Stomach (tissue), 4 donors: ENCODE measurements around the gene DNM3.

Source experiments
- CTCF ChIP-seq, 7 experiments: fragments of 450-650 bp in 4 of 7; fragments of 200-600 bp in 3 of 7; sonication (generic) in 3 of 7; IDR thresholded peaks; one replicate each; pipeline ENCODE4 v1.5.1; 2016 to 2019; ENCODE audit warnings: antibody characterized with exemption in 7 of 7, control low read depth in 2 of 7, mild to moderate bottlenecking in 1 of 7
- POLR2AphosphoS5 ChIP-seq, 3 donors: sonication (generic); formaldehyde crosslinking; IDR thresholded peaks; one replicate each; pipeline ENCODE4 v1.6.1; 2016; ENCODE audit warnings: antibody characterized with exemption in 3 of 3

- TF ChIP-seq CTCF (IDR thresholded peaks at IDR 0.05) = no peak
- TF ChIP-seq POLR2AphosphoS5 (IDR thresholded peaks at IDR 0.05) = no peak
These were observed 281.1 kb downstream of the DNM3 start for GRCh38 chr1:172122381-172122780.
